GM18520 (cell line): ENCODE results near the gene TRABD2A.

ENCODE experiments used
- ATAC-seq: cut with Tn5 transposase; IDR thresholded peaks from one replicate; pipeline ENCODE4 v1.9.1; 2021; ENCODE audit not compliant: unreplicated experiment

Gene TRABD2A

DNA sequence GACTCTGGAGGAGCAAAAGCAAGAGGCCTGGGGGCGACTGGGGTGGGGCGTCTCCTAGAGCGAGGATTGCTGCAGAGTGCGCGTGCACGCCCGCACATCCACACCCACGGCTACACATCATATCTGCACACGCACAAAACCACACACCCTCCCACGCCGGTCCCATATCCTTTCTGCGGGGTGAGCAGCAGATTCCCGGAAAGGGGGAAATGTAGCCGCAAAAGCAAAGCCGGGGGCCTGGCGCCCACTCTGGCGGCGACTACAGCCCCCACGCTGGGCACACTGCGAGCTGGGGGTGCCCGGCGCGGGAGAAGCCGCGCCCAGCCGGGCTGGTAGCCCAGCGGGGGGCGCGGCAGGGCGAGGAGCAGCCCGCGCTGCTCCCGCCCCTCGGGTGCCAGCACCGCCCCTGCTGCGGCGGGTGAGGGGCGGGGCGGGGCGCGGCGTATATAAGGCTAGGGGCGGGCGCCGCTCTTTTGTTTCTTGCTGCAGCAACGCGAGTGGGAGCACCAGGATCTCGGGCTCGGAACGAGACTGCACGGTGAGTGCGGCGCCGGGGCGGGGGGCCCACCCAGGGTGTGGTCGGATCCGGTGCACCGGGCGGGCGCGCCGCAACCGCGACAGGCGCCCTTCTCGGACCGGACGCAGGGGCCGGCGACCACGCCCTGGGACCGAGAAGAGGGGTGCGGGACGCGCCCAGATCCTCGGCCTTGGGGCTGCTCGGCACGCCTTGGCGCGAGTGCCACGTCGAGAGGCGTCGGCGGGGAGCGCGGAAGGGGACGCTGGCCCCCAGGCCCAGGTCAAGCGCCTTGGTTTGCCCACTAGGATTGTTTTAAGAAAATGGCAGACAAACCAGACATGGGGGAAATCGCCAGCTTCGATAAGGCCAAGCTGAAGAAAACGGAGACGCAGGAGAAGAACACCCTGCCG lies 24.6 kb upstream of the TRABD2A start, which contains the start of gene TMSB10:
Gene TMSB10, plus strand, starts transcription at position 476 of the 927 bp plus-strand sequence.
- peak; percentile 66 for ATAC-seq

DNA sequence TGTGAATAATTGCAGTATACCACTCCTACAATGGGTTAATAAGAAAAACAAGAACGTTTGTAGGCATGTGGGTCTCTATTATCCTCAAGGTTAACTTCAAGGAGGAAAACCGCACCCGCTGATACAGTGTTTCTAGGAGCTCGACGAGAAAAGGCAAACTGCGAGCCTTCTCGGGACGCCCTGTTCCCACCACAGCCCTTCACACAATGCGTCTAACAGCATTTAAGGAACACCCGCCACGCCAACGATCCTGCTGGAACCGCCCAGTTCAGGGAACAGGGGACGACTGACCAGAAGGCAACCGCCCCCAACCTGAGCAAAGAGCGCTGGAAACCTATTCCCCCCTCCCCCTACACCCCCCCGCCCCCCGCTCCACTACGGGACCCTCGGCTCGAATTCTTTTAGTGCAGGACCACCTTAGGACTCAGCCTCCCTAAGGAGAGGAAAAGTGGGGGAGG lies 23.9 kb upstream of the TRABD2A start:
- ATAC-seq, result no peak

DNA sequence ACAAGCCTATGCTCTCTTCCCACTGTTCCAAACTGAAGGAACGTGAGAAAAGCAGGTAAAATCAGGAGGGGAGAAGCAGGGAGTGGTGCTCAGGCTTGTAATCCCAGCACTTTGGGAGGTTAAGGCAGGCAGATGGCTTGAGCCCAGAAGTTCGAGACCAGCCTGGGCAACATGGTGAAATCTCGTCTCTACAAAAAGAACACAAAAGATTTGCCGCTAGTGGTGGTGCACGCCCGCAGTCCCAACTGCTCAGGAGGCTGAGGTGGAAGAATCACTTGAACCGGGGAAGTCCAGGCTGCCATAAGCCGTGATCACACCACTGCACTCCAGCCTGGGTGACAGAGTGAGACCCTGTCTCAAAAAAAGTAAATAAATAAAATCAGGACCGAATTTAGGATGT lies 23.3 kb upstream of the TRABD2A start:
- no peak for ATAC-seq

DNA sequence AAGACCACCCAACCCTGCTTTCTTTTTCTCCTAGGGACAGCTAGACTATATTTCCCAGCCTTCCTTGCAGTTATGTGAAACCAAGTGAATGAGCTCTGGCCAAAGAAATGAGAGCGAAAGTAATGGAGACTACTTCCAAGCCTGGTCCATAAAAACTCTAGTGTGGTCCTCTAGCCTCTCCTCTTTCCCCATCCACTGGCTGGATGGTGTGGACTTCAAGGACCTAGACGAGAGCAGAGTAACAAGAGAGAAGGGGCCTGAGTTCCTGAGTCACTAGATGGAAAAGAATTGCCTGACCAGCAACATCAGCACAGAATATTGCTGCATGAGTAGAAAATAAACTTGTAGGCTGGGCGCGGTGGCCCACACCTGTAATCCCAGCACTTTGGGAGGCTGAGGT lies 21.6 kb upstream of the TRABD2A start:
- no peak for ATAC-seq

DNA sequence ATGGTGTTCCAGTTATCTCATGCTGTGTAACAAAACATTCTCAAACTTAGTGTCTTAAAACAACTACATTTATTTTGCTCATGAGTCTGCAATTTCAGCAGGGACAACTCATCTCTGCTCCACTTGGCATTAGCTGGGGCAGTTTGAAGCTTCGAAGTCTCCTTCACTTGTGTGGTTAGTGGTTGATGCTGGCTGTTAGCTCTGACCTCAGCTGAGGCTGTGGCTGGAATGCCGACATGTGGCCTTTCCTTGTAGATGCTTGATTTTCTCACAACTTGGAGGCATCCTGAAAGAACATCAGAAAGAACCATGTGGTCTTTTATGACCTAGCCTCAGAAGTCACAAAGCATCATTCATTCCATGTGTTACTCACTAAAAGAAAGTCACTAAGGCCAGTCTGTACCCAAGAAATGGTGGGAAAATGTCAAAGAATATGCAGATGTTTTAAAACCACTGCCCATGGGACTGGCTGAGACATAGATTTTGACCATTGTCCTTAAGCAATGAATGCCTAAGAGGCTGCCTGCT lies 20.8 kb upstream of the TRABD2A start:
- ATAC-seq, result no peak

- no peak for ATAC-seq
Observed at GRCh38 chr2:84900971-84901370, 20.1 kb upstream of the TRABD2A start.

GRCh38 chr2:84899304-84900204 lies 18.7 kb upstream of the TRABD2A start:
- no peak for ATAC-seq

DNA sequence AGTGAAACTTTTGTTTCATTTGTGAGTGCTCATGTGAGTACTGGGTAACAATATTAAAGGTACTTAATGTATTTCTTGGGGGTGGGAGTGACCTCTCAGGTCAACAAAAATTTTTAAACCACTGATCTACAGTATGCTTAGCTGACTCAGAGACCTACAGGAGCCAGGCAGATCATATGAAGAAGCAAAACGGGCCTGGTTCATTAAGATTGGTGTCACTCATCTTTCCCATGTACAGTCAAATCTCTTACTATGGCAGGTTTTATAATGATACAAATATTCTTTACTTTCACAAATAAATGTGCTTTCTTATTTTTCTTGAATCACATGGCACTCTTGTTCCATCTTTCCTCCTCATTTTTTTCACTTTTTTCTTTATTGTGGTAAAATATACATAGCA lies 16.9 kb upstream of the TRABD2A start:
- no peak for ATAC-seq

GRCh38 chr2:84896567-84896966 lies 15.7 kb upstream of the TRABD2A start:
- no peak for ATAC-seq

DNA sequence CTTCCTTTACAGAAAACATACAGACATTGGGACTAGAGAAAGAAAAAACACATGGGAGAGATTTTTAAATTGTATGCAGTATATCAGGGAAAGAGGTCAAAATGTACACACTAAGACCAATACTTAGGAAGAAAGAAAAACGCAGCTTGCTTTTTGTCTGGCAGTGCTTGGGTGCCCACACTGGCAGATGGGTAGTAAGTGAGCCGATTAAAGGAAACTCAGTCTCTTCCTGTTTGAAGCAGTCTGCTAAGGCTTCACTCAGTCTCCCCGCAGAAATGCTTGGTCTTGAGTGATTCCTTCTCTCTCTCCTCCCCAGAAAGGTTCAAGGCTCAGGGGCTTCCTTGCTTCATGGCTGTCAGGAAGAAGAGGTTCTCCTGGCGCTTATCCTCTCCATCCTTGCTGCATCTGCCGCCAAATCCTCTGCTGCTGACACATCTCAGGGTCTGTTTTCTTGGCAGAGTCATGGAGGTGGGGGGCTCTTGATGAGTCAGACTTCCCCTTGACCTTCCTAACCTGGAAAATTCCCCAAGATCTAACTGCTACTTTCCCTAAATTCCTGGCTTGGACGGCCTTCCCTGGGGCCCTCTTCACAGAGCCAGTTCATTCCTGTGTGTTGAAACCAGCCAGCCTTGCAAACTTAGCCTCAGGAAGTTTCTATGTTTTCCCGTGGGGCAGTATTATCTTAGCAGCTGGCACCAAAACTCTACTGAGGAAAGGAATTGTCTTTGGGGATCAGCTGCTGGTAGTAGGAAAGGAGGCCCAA lies 14.1 kb upstream of the TRABD2A start:
- no peak for ATAC-seq

GRCh38 chr2:84894131-84894586 lies 13.3 kb upstream of the TRABD2A start:
- ATAC-seq, result no peak

GRCh38 chr2:84891355-84892010 lies 10.6 kb upstream of the TRABD2A start:
- no peak for ATAC-seq

GRCh38 chr2:84889332-84889731 lies 8.4 kb upstream of the TRABD2A start:
- no peak for ATAC-seq

GRCh38 chr2:84888401-84889276 lies 7.8 kb upstream of the TRABD2A start:
- peak; percentile 98 for ATAC-seq

GRCh38 chr2:84886791-84887190 lies 5.9 kb upstream of the TRABD2A start:
- ATAC-seq, result no peak

DNA sequence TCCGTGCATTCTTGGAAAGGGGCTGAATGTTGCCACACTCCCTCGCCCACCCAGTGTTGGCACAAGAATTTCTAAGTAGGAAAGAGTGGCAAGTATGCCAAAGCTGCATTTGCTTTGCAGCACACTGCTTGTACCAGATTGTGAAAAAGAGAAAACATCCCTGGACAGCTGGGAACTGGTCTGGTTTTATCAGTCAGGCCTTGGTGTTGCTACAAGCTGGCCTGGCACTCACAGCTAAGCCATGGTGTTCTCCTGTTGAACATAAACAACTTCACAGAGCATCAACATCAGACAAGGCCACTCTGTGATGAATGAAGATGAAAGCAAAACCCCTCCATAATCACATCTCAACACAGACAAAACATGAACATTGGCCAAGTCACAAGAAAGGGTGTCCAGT lies 4.2 kb upstream of the TRABD2A start:
- no peak for ATAC-seq

GRCh38 chr2:84884449-84884848 lies 3.6 kb upstream of the TRABD2A start:
- ATAC-seq, result no peak

DNA sequence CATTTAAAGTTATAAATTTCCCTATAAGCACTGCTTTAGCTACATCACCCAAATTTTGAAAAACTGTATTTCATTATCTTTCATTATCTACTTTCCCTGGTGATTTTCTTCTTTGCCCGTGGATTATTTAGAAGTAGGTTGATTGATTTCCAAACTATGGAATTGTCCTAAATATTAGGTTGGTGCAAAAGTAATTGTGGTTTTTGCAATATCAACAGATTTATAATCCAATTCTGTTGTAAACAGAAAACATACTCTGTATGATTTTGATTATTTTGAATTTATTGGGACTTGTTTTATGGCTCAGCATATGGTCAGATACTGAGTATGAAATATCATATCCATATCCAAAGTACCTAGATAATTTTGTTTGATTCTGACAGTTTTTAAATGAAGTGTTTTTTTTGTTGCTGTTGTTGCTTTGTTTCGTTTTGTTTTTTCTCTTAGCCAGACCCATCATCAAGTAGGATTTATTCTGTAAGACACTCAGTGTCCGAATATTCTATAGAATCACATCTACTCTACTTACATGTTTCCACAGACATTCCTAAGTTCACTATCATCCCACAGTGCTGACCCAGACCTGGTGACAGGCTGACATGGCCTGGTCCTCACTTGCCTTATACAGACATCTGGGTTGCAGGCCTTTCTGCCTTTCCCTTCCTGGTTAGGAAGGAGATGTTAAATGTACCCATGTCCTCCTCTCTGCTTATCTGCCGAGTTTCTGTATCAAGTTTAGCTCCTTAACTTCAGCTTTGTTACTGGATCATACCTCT lies 2.1 kb upstream of the TRABD2A start:
- ATAC-seq, result no peak
